ENCODE results near the gene TTLL5.

Gene TTLL5

DNA sequence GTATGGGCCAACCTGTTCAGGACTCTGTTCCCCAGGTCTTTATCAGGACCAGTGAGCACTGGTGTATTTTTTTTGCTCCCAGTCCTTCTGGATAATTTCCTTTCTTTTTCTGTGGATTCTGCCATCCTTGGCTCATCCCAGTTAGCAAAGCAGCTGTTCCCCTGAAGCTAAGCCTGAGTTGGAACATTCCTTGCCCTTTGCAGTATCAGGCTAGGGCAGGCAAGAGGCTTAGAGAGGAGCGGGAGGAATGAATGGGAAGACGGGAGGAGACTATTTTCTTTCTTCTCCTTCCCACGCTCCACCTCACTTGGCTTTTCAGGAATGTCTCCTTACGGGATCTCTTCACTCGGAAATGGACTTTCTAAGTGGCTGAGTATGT lies 29.6 kb upstream of the TTLL5 start:
- TF ChIP-seq CTCF (conservative IDR thresholded peaks at IDR 0.05; ENCODE audit: low read depth) = no peak
- H3K27ac ChIP-seq = no peak overlapping the region
- DNase-seq (ENCODE audit: low spot score) = no peak
- POLR2A ChIA-PET (ENCODE audit: low non-redundant PET) = no interaction called here
- CTCF ChIA-PET = no interaction called here

GRCh38 chr14:75634848-75635247 lies 26.2 kb upstream of the TTLL5 start:
- H3K27ac ChIP-seq = no peak overlapping the region
- POLR2A ChIA-PET (ENCODE audit: low non-redundant PET) = no interaction called here
- TF ChIP-seq CTCF (conservative IDR thresholded peaks at IDR 0.05; ENCODE audit: low read depth) = no peak
- no peak for DNase-seq (ENCODE audit: low spot score)
- CTCF ChIA-PET = interaction anchor here (0.6 to 0.7 kb wide), 3 partner anchors 11 to 347 kb away, joined by 3 to 7 read pairs (median 3); no protein-coding TSS in a partner anchor

DNA sequence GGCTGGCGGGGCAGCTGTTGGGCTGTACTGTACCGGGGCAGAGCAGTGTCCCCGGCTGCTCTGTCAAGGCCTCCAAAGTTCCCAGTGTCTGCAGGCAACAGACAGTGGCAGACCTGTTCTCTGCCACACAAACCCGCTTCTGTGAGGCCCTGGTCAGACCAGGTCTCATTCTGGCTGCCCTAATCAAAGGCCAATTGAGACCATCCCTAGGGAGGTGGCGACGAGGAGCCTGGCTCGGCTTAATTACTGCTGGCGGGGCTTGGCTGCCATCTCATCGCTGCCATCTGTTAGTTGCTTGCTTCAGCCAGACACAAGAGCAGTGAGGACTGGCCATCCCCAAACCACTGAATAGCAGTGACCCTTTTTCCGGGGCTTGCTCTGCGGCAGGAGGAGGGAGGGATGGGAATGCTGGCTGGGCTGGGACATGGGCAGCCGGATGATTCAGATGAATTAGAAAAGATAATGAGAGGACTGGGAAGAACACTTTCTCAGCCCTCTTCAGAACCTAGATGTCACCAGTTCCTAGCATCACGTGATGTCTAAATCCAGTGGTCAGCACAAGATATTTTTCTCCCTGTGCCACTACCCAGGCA lies 24.9 kb upstream of the TTLL5 start:
- DNase-seq (ENCODE audit: low spot score) = no peak
- ChIA-PET CTCF (no interaction called here), POLR2A (ENCODE audit: low non-redundant PET) (interaction anchor here (0.6 kb wide), 1 partner anchor 199 kb away, joined by 3 read pairs; no protein-coding TSS in a partner anchor)
- H3K27ac ChIP-seq = no peak overlapping the region
- TF ChIP-seq CTCF (conservative IDR thresholded peaks at IDR 0.05; ENCODE audit: low read depth) = no peak

DNA sequence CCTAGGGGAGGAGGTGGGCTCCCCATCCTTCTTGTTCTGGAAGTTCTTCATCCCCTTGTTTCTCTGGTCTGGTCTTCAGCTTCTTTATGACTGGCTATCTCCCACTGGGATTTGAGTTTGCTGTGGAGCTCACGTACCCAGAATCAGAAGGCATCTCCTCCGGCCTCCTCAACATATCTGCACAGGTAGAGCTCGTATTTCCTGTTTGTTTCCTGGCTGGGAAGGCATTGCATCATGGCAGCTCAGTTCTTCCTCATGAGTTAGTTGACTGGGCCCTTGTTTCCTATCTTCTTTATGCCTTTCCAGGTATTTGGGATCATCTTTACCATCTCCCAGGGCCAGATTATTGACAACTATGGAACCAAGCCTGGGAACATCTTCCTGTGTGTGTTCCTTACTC lies 20.2 kb upstream of the TTLL5 start:
- H3K27ac ChIP-seq = no peak overlapping the region
- ChIA-PET POLR2A (ENCODE audit: low non-redundant PET) (no interaction called here), CTCF (interaction anchor here (1.4 kb wide), 1 partner anchor 63 kb away, joined by 5 read pairs; the partner anchor contains the start of gene FLVCR2)
- no peak for TF ChIP-seq CTCF (conservative IDR thresholded peaks at IDR 0.05; ENCODE audit: low read depth)
- no peak for DNase-seq (ENCODE audit: low spot score)

DNA sequence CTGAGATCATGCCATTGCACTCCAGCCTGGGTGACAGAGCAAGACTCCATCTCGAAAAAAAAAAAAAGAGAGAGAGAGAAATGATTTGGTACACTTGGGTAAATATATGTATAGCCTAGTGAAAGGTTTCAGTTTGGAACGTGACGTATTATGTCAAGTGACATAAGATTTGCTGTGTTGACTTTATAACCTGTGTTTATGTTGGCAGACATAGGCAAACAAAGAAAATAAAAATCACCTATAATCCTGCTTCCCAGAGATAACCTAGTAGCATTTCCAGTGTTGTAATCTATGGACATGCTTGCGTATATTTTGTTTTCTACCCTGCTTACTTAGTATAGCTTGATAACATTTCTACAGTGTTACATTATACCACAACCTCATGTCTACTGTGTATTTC lies 17.1 kb upstream of the TTLL5 start:
- CTCF ChIA-PET = no interaction called here
- no peak overlapping the region for H3K27ac ChIP-seq

GRCh38 chr14:75645056-75645455 lies 16.0 kb upstream of the TTLL5 start:
- CTCF ChIA-PET = interaction anchor here (0.6 to 13.8 kb wide), 2 partner anchors 66 to 69 kb away, joined by 3 to 162 read pairs; partner anchors contain the start of gene FLVCR2
- POLR2A ChIA-PET (ENCODE audit: low non-redundant PET) = no interaction called here
- TF ChIP-seq CTCF (conservative IDR thresholded peaks at IDR 0.05; ENCODE audit: low read depth) = no peak
- no peak overlapping the region for H3K27ac ChIP-seq
- DNase-seq (ENCODE audit: low spot score) = no peak

More for the DNA sequence above, 17.1 kb upstream of the TTLL5 start:
- TF ChIP-seq CTCF (conservative IDR thresholded peaks at IDR 0.05; ENCODE audit: low read depth) = no peak
- POLR2A ChIA-PET (ENCODE audit: low non-redundant PET) = no interaction called here
- DNase-seq (ENCODE audit: low spot score) = no peak
